ENCODE results near the gene FYCO1. TPM values are rescaled to one million over a fixed set of nuclear protein-coding genes. Genes with fewer than 3 reads are reported as not detected.

FYCO1 gene
- total and polyA plus RNA-seq, 7 experiments from 2014 or later = 0.95 to 27.5 (median 21.5) TPM

DNA sequence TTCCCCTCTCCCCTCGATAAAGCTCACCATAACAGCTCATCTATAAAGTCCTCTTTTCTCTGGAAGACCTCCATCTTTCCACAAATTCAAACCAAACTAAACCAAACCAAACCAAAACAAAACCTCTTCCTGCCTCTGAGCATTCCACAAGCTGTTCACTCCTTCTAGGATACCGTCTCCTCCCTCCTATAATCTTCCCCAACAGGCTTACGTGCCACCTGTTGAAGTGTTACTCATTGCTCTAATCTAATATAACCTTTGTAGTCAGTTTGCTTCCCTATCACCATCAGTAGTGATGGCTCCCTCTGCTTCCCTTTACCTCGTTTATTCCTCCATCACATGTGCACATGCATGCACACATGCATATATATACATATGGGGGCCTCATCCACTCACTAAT lies 122.0 kb downstream of the FYCO1 start:
- Histone ChIP-seq H3K4me3 (ENCODE audit: low read length) (no peak overlapping the region), H3K9me3 (ENCODE audit: control insufficient read depth in 2 of 3, low read length in 3 of 3) (no peaks in the 10 kb centered on the region), H3K36me3 (ENCODE audit: control insufficient read depth in 2 of 3, insufficient read depth in 3 of 3, low read length in 3 of 3) (no peaks in the 10 kb centered on the region), H3K27me3 (ENCODE audit: control insufficient read depth in 2 of 2, insufficient read depth in 2 of 2, low read length in 2 of 2) (no peaks in the 10 kb centered on the region), H3K4me1 (ENCODE audit: control insufficient read depth in 2 of 2, insufficient read depth in 2 of 2, low read length in 2 of 2) (peaks cover 25 to 27% of the 10 kb centered on the region in 2 donors), H3K27ac (ENCODE audit: low read depth, low read length) (no peak overlapping the region)
- Mint-ChIP-seq H3K4me1 (peaks cover 14 to 49% (median 36%) of the 10 kb centered on the region in 7 donors), H3K27me3 (peaks cover 0 to 72% (median 0%) of the 10 kb centered on the region in 5 donors), H3K9me3 (peaks cover 0 to 12% (median 6%) of the 10 kb centered on the region in 11 donors), H3K36me3 (peaks cover 0 to 7% (median 4%) of the 10 kb centered on the region in 5 donors), H3K27ac (no peak overlapping the region), H3K4me3 (no peak overlapping the region)
- CTCF ChIA-PET = interaction anchor here (0.8 kb wide), 1 partner anchor 19 kb away, joined by 3 read pairs; no protein-coding TSS in a partner anchor
- POLR2A ChIA-PET = interaction anchor here (1.0 kb wide), 1 partner anchor 11 kb away, joined by 4 read pairs; no protein-coding TSS in a partner anchor
- intact Hi-C loops (cut with micrococcal nuclease) = loop anchor here in 1 of 2 donors (5.0 kb wide), 1 partner anchor 46 kb away; no protein-coding TSS in a partner anchor
- ATAC-seq (no peak), DNase-seq (no peak)

DNA sequence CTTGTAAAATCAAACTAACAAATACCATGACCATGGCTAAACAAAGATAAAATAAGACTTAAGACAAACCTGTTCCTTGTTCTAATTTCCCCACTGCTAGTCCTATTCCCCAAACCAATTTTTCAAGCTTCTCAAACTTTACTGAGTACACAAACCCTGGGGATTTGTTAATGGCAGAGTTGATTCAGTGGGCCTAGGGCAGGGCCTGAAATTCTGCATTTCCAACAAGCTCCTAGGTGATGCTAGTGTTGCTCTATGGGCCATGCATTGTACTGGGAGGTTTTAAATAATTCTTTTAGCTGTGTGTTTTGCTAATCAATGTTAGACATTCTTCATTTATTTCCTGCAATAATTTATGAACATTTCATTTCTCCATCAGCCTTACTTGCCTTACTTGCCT lies 122.6 kb downstream of the FYCO1 start:
- ChIA-PET CTCF (no interaction called here), POLR2A (interaction anchor here (1.0 kb wide), 1 partner anchor 10 kb away, joined by 4 read pairs; no protein-coding TSS in a partner anchor)
- Histone ChIP-seq H3K4me3 (ENCODE audit: low read length) (no peak overlapping the region), H3K36me3 (ENCODE audit: control insufficient read depth in 2 of 3, insufficient read depth in 3 of 3, low read length in 3 of 3) (no peaks in the 10 kb centered on the region), H3K4me1 (ENCODE audit: control insufficient read depth in 2 of 2, insufficient read depth in 2 of 2, low read length in 2 of 2) (peaks cover 25 to 27% of the 10 kb centered on the region in 2 donors), H3K9me3 (ENCODE audit: control insufficient read depth in 2 of 3, low read length in 3 of 3) (no peaks in the 10 kb centered on the region), H3K27ac (ENCODE audit: low read depth, low read length) (no peak overlapping the region), H3K27me3 (ENCODE audit: control insufficient read depth in 2 of 2, insufficient read depth in 2 of 2, low read length in 2 of 2) (no peaks in the 10 kb centered on the region)
- no peak overlapping the region for H3K27ac Mint-ChIP-seq
- no peak for DNase-seq
- intact Hi-C loops (cut with micrococcal nuclease) = loop anchor here in 1 of 2 donors (5.0 kb wide), 1 partner anchor 46 kb away; no protein-coding TSS in a partner anchor
- H3K4me1 Mint-ChIP-seq = peaks cover 14 to 55% (median 37%) of the 10 kb centered on the region in 7 donors
- H3K9me3 Mint-ChIP-seq = peaks cover 0 to 12% (median 6%) of the 10 kb centered on the region in 11 donors
- H3K27me3 Mint-ChIP-seq = peaks cover 0 to 73% (median 0%) of the 10 kb centered on the region in 5 donors
- no peak overlapping the region for H3K4me3 Mint-ChIP-seq
- peaks cover 0 to 7% (median 4%) of the 10 kb centered on the region in 5 donors for H3K36me3 Mint-ChIP-seq
- no peak for ATAC-seq

DNA sequence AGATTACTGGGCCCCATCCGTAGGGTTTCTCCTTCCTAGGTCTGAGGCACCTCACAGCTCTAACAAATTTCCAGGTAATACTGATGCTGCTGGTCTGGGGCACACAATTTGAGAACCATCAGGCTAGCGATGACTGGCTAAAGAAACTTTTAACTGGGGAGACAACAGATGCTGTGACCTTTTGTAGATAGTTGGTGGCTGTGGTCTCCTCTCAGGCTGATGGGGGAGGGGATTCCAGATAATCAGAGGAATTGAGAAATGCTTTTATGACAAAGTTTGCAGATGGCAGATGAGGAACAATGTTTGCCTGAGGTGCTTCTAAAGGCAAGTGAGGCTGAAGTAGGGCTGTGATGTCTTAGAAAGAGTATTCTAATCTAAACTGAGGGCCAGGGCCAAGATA lies 123.1 kb downstream of the FYCO1 start:
- Mint-ChIP-seq H3K9me3 (peaks cover 0 to 12% (median 6%) of the 10 kb centered on the region in 11 donors), H3K4me1 (peaks cover 14 to 55% (median 37%) of the 10 kb centered on the region in 7 donors), H3K27ac (no peak overlapping the region), H3K27me3 (peaks cover 0 to 74% (median 0%) of the 10 kb centered on the region in 5 donors), H3K4me3 (no peak overlapping the region), H3K36me3 (peaks cover 0 to 7% (median 4%) of the 10 kb centered on the region in 5 donors)
- DNase-seq = no peak
- no peak for ATAC-seq
- intact Hi-C loops (cut with micrococcal nuclease) = loop anchor here in 1 of 2 donors (5.0 kb wide), 1 partner anchor 45 kb away; no protein-coding TSS in a partner anchor
- H3K27me3 ChIP-seq (ENCODE audit: control insufficient read depth in 2 of 2, insufficient read depth in 2 of 2, low read length in 2 of 2) = no peaks in the 10 kb centered on the region
- H3K36me3 ChIP-seq (ENCODE audit: control insufficient read depth in 2 of 3, insufficient read depth in 3 of 3, low read length in 3 of 3) = no peaks in the 10 kb centered on the region
- ChIA-PET POLR2A (no interaction called here), CTCF (no interaction called here)
- H3K9me3 ChIP-seq (ENCODE audit: control insufficient read depth in 2 of 3, low read length in 3 of 3) = no peaks in the 10 kb centered on the region
- no peak overlapping the region for H3K27ac ChIP-seq (ENCODE audit: low read depth, low read length)
- H3K4me3 ChIP-seq (ENCODE audit: low read length) = no peak overlapping the region
- H3K4me1 ChIP-seq (ENCODE audit: control insufficient read depth in 2 of 2, insufficient read depth in 2 of 2, low read length in 2 of 2) = peaks cover 25 to 27% of the 10 kb centered on the region in 2 donors

DNA sequence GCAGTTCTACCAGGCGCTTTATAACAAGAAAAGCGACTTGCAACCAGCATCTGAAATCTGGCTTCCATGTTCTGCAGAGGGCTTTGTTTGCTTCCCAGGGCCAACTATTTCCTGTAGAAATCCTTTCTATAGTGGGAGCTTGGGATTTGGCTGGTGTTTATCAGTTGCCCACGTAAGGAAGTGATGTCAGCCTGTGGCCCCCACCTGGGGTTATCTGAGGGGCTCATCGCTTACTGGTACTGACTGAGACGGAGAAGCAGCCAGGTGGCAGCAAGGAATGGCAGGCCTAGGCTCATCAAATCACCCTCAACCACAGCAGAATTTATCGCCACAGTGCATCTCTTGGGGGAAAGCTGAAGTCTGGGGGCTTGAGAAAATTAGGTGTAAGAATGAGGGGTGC lies 123.8 kb downstream of the FYCO1 start:
- DNase-seq (no peak), ATAC-seq (no peak)
- no peak overlapping the region for H3K4me3 ChIP-seq (ENCODE audit: low read length)
- H3K4me1 ChIP-seq (ENCODE audit: control insufficient read depth in 2 of 2, insufficient read depth in 2 of 2, low read length in 2 of 2) = peaks cover 25 to 27% of the 10 kb centered on the region in 2 donors
- peaks cover 0 to 7% (median 4%) of the 10 kb centered on the region in 5 donors for H3K36me3 Mint-ChIP-seq
- no peaks in the 10 kb centered on the region for H3K36me3 ChIP-seq (ENCODE audit: control insufficient read depth in 2 of 3, insufficient read depth in 3 of 3, low read length in 3 of 3)
- intact Hi-C loops (cut with micrococcal nuclease) = loop anchor here in 1 of 2 donors (2.0 to 5.0 kb wide), 3 partner anchors 44 to 57 kb away; no protein-coding TSS in a partner anchor
- ChIA-PET POLR2A (no interaction called here), CTCF (no interaction called here)
- peak overlapping the region in 1 of 9 donors; percentile 45 for H3K27ac Mint-ChIP-seq
- H3K9me3 ChIP-seq (ENCODE audit: control insufficient read depth in 2 of 3, low read length in 3 of 3) = no peaks in the 10 kb centered on the region
- peaks cover 0 to 12% (median 6%) of the 10 kb centered on the region in 11 donors for H3K9me3 Mint-ChIP-seq
- peaks cover 14 to 55% (median 37%) of the 10 kb centered on the region in 7 donors for H3K4me1 Mint-ChIP-seq
- H3K4me3 Mint-ChIP-seq = no peak overlapping the region
- no peaks in the 10 kb centered on the region for H3K27me3 ChIP-seq (ENCODE audit: control insufficient read depth in 2 of 2, insufficient read depth in 2 of 2, low read length in 2 of 2)
- peaks cover 0 to 79% (median 0%) of the 10 kb centered on the region in 5 donors for H3K27me3 Mint-ChIP-seq
- H3K27ac ChIP-seq (ENCODE audit: low read depth, low read length) = no peak overlapping the region

DNA sequence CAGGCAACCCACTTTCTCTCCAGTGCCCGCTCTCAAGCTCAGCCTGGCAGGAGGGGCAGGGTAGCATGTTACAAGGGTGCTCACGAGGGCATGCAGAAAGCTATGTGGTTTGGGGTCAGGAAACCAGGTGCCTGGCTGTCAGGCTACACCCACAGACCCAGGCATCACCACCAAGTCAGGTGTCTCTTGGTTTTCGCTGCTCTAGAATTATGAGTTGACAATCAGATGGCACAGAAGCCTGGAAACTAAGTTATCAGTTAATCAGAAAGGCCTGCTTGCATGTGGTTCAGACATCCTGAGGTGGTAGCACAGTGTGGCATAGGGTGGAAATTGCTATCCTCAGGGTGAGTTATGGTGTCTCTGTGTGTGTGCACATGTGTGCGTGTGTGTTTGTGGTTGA lies 125.5 kb downstream of the FYCO1 start:
- H3K27me3 Mint-ChIP-seq = peaks cover 0 to 70% (median 0%) of the 10 kb centered on the region in 5 donors
- Histone ChIP-seq H3K9me3 (ENCODE audit: control insufficient read depth in 2 of 3, low read length in 3 of 3) (no peaks in the 10 kb centered on the region), H3K27me3 (ENCODE audit: control insufficient read depth in 2 of 2, insufficient read depth in 2 of 2, low read length in 2 of 2) (no peaks in the 10 kb centered on the region), H3K27ac (ENCODE audit: low read depth, low read length) (no peak overlapping the region), H3K4me1 (ENCODE audit: control insufficient read depth in 2 of 2, insufficient read depth in 2 of 2, low read length in 2 of 2) (peaks cover 27 to 28% of the 10 kb centered on the region in 2 donors), H3K36me3 (ENCODE audit: control insufficient read depth in 2 of 3, insufficient read depth in 3 of 3, low read length in 3 of 3) (no peaks in the 10 kb centered on the region), H3K4me3 (ENCODE audit: low read length) (no peak overlapping the region)
- peaks cover 0 to 7% (median 4%) of the 10 kb centered on the region in 5 donors for H3K36me3 Mint-ChIP-seq
- H3K27ac Mint-ChIP-seq = peak overlapping the region in 8 of 9 donors; percentile 5 to 85 (median 44)
- H3K4me1 Mint-ChIP-seq = peaks cover 18 to 58% (median 45%) of the 10 kb centered on the region in 7 donors
- H3K4me3 Mint-ChIP-seq = peak overlapping the region in 9 of 10 donors; percentile 0 to 74 (median 45)
- ATAC-seq (peak; percentile 96), DNase-seq (peak in 8 of 9 donors; percentile 33 to 92 (median 88))
- CTCF ChIA-PET = no interaction called here
- intact Hi-C loops (cut with micrococcal nuclease) = loop anchor here in 1 of 2 donors (1.0 to 5.0 kb wide), 6 partner anchors 22 to 669 kb away; partner anchors contain the start of gene LZTFL1
- peaks cover 0 to 12% (median 6%) of the 10 kb centered on the region in 11 donors for H3K9me3 Mint-ChIP-seq
- POLR2A ChIA-PET = interaction anchor here (0.9 to 1.1 kb wide), 3 partner anchors 17 to 29 kb away, joined by 3 to 5 read pairs (median 4); partner anchors contain the start of gene LZTFL1

DNA sequence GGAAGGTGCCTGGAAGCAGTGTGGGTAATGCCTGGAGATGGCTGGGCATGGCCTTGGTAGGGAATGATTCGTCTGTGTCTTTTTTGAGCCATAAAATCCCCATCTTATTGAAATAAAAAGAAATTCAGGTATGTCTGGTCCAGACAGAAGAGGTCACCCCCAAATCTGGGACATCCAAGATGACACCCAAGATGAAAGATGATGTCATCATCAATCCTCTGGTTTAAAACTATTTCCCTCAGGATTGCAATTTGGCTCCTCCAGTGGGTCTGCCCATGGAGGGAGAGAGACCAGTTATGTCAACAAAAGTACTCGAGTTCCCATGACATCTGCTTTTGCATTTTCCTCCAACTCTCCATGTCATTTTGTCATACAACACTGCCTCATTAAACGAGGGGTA lies 126.0 kb downstream of the FYCO1 start:
- CTCF ChIA-PET = no interaction called here
- peaks cover 22 to 61% (median 49%) of the 10 kb centered on the region in 7 donors for H3K4me1 Mint-ChIP-seq
- no peak overlapping the region for H3K27ac ChIP-seq (ENCODE audit: low read depth, low read length)

More for the DNA sequence above, 126.0 kb downstream of the FYCO1 start:
- DNase-seq (no peak), ATAC-seq (no peak)
- intact Hi-C loops (cut with micrococcal nuclease) = loop anchor here in 1 of 2 donors (1.0 to 5.0 kb wide), 6 partner anchors 23 to 670 kb away; partner anchors contain the start of gene LZTFL1
- Mint-ChIP-seq H3K27ac (peak overlapping the region in 8 of 9 donors; percentile 5 to 85 (median 62)), H3K27me3 (peaks cover 0 to 65% (median 0%) of the 10 kb centered on the region in 5 donors), H3K36me3 (peaks cover 0 to 7% (median 4%) of the 10 kb centered on the region in 5 donors), H3K4me3 (peak overlapping the region in 9 of 10 donors; percentile 0 to 74 (median 45)), H3K9me3 (peaks cover 0 to 12% (median 6%) of the 10 kb centered on the region in 11 donors)
- H3K4me3 ChIP-seq (ENCODE audit: low read length) = no peak overlapping the region
- H3K9me3 ChIP-seq (ENCODE audit: control insufficient read depth in 2 of 3, low read length in 3 of 3) = no peaks in the 10 kb centered on the region
- H3K4me1 ChIP-seq (ENCODE audit: control insufficient read depth in 2 of 2, insufficient read depth in 2 of 2, low read length in 2 of 2) = peaks cover 27 to 33% of the 10 kb centered on the region in 2 donors
- no peaks in the 10 kb centered on the region for H3K27me3 ChIP-seq (ENCODE audit: control insufficient read depth in 2 of 2, insufficient read depth in 2 of 2, low read length in 2 of 2)
- H3K36me3 ChIP-seq (ENCODE audit: control insufficient read depth in 2 of 3, insufficient read depth in 3 of 3, low read length in 3 of 3) = no peaks in the 10 kb centered on the region
- POLR2A ChIA-PET = interaction anchor here (0.9 to 1.1 kb wide), 3 partner anchors 17 to 28 kb away, joined by 3 to 5 read pairs (median 4); partner anchors contain the start of gene LZTFL1

All from naive thymus-derived CD4-positive, alpha-beta T cell (primary cell).